GM12891 (cell line): Measurements from ENCODE around the gene ARTN.

Source experiments
- DNase-seq: peaks from one replicate; pipeline ENCODE4 v3.0.0; 2011; ENCODE audit warnings: low spot score; ENCODE audit not compliant: insufficient read length
- FAIRE-seq: peaks from 2 replicates; lab custom pipeline; 2011; peaks lifted over from hg19 to GRCh38; lab: Jason Lieb, UNC
- PAX5 ChIP-seq: IDR thresholded peaks from 2 replicates; pipeline ENCODE4 v1.6.1; 2011; ENCODE audit warnings: low read length, moderate library complexity, mild to moderate bottlenecking; ENCODE audit not compliant: insufficient read depth, severe bottlenecking
- POLR2A ChIP-seq: IDR thresholded peaks from 2 replicates; pipeline ENCODE4 v1.6.1; 2011; ENCODE audit warnings: low read depth, low read length, control low read depth
- POLR2AphosphoS5 ChIP-seq: IDR thresholded peaks from 2 replicates; pipeline ENCODE4 v1.6.1; 2011; ENCODE audit warnings: low read depth, low read length, control low read depth
- POU2F2 ChIP-seq: IDR thresholded peaks from 2 replicates; pipeline ENCODE4 v1.6.1; 2011; ENCODE audit warnings: low read depth, mild to moderate bottlenecking, control low read depth, low read length, moderate library complexity
- SPI1 ChIP-seq: IDR thresholded peaks from 2 replicates; pipeline ENCODE4 v1.6.1; 2011; ENCODE audit warnings: low read depth, low read length, control low read depth
- TAF1 ChIP-seq: IDR thresholded peaks from 2 replicates; pipeline ENCODE4 v1.6.1; 2011; ENCODE audit warnings: low read depth, low read length, control low read depth

ARTN gene

DNA sequence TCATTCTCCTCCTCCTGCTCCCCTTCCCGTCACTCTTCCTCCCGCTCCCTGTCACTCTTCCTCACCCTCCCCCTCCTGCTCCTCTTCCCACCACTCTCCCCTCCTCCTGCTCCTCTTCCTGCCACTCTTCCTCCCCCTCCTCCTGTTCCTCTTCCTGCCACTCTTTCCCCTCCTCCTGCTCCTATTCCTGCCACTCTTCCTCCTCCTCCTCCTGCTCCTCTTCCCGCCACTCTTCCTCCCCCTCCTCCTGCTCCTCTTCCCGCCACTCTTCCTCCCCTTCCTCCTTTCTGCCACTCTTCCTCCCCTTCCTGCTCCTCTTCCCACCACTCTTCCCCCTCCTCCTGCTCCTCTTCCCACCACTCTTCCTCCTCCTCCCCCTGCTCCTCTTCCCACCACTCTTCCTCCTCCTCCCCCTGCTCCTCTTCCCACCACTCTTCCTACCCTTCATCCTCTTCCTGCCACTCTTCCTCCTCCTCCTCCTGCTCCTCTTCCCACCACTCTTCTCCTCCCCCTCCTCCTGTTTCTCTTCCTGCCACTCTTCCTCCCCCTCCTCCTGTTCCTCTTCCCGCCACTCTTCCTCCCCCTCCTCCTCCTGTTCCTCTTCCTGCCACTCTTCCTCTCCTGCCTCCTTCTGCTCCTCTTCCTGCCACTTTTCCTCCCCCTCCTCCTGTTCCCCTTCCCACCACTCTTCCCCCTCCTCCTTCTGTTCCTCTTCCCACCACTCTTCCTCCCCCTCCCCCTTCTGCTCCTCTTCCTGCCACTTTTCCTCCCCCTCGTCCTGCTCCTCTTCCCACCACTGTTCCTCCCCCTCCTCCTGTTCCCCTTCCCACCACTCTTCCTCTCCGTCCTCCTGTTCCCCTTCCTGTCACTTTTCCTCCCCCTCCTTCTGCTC is 28.7 kb upstream of the ARTN start:
- no peak for FAIRE-seq
- no peak for DNase-seq
- TF ChIP-seq POLR2A: no peak
- no peak for TF ChIP-seq PAX5
- TF ChIP-seq POU2F2: no peak
- no peak for TF ChIP-seq TAF1
- no peak for TF ChIP-seq POLR2AphosphoS5
- no peak for TF ChIP-seq SPI1

DNA sequence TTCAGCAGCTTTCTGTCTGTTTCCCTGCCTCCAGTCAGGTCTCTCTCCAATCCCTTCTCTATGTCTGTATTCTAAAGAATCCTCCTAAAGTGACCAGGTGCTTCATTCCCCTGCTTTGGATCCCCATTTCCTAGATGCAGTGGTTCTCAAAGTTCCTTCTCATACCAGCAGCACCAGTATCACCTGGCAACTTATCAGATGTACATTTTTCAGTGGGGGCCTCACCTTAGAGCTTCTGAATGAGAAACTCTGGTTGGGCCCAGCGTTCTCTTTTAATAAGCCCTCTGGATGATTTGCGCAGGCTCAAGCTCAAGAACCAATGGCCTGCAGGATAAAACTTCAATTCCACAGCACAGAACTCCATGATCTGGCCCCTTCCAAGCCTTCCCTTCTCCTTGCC is 25.4 kb upstream of the ARTN start:
- TF ChIP-seq PAX5 (no peak), SPI1 (no peak), POU2F2 (no peak), TAF1 (no peak), POLR2AphosphoS5 (no peak)
- FAIRE-seq: no peak
- no peak for DNase-seq

DNA sequence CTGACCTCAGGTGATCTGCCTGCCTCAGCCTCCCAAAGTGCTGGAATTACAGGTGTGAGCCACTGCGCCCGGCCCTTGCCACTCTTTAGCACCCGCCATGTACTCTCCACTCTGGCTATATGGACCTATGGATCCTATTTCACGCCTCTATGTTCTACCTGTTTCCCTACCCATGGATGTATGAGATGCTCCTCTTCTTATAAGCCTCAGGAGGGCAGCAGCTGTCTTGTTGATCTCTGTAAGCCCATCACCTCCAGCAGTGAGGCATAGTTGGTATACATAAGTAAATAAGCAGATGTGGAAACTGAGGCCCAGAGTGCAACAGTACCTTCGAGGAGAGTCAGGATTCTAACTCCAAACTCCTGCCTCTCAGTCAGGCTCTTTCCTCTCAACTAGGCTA is 24.7 kb upstream of the ARTN start:
- FAIRE-seq (no peak), DNase-seq (no peak)
- TF ChIP-seq POU2F2: no peak
- no peak for TF ChIP-seq TAF1
- no peak for TF ChIP-seq SPI1
- TF ChIP-seq PAX5: no peak
- TF ChIP-seq POLR2A: no peak
- no peak for TF ChIP-seq POLR2AphosphoS5

DNA sequence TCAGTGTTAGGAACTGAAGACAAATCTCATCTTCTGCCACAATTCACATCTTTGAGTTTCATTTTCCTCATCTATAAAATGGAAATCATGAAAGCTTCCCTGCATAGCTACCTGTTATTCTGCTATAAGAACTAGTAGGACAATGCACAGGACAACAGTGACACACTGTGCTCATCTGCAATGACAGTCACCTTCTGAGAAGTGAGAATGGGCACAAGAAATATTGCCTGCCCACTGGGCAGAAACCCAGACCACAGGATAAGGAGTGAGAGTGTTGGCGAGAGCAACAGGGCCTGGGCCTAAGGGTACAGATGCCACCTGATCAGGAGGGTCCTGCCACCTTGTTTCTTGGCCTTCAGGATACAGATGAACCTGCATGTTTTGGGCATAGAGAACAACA is 23.3 kb upstream of the ARTN start:
- DNase-seq (no peak), FAIRE-seq (peak; percentile 45)
- TF ChIP-seq POU2F2 (no peak), SPI1 (no peak), PAX5 (no peak), POLR2AphosphoS5 (no peak), TAF1 (no peak), POLR2A (no peak)

DNA sequence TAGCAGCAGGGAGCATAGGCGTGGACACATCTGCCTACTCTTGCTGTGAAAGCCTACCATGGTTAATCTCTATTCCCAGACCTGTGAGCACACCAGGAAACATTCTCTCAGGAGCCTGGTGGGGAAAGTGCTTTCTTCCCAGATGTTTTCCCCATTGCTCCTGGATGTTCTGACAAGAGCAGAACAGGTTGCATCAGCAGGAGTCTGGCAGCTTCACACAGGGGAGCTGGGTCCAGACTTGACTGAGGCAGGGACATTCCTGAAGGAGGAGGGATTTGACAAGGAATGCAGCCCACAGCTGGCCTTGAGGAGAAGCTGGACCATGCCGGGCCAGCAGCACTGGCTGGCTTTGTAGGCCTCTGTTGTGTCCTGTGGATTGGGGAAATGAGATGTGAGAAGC is 21.0 kb upstream of the ARTN start:
- TF ChIP-seq PAX5 (no peak), SPI1 (no peak)
- DNase-seq (no peak), FAIRE-seq (no peak)

DNA sequence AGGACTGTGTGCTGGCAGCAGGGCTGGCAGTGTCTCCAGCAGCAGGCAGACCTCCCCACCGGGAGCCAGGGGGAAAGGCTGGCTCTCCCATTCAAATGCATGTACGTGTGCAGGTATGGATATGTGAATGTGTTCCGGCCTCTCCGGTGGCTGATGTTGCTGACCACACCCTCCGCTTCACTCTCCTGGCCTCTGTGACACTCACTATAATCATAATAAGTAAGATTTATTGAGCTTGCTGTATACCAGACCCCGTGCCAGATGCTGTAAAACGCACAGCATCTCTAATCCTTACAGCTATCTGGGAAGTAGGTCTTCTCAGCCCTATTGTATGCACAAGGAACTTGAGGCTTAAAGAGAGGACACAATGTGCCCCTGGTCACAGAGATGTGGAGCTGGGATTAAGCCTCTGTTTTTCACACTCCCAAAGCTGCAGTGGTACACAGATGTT is 20.5 kb upstream of the ARTN start:
- FAIRE-seq (no peak), DNase-seq (no peak)
- no peak for TF ChIP-seq POLR2AphosphoS5
- TF ChIP-seq PAX5: no peak
- no peak for TF ChIP-seq SPI1
- no peak for TF ChIP-seq POLR2A

DNA sequence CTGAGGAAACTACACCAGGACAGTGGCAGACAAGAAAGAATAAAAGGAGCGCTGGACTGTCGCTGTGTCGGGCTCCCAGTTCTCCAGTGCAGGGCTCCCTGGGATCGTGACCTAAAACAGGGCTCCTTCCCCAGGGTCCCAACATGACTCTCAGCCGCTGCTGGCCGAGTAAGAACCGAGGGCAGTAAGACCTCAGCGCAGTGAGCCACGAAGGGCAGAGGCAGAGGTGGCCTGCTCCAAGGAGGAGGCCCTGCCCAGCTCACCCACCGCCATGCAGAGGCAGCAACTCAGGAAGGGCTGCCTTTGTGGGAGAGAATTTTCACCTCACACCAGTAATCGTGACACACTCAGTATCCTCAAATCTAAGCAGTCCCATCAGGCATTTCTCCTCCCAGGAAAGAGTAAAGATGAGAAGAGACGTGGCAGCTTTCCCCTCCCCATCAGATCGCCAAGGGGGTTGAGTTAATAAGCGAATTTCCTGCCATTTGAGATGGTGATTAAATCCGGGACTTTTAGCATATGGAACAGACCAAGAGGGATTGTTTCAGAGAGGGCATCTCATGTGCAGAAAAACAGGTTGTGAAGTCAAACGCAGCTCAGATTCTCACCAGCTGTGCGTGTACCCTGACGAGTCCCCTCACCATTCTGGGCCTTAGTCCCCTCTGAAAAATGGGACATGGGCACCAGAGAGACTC is 19.8 kb upstream of the ARTN start:
- FAIRE-seq (no peak), DNase-seq (no peak)
- no peak for TF ChIP-seq SPI1
- no peak for TF ChIP-seq POLR2A
- no peak for TF ChIP-seq POLR2AphosphoS5
- no peak for TF ChIP-seq PAX5
- TF ChIP-seq POU2F2: no peak
- TF ChIP-seq TAF1: no peak

DNA sequence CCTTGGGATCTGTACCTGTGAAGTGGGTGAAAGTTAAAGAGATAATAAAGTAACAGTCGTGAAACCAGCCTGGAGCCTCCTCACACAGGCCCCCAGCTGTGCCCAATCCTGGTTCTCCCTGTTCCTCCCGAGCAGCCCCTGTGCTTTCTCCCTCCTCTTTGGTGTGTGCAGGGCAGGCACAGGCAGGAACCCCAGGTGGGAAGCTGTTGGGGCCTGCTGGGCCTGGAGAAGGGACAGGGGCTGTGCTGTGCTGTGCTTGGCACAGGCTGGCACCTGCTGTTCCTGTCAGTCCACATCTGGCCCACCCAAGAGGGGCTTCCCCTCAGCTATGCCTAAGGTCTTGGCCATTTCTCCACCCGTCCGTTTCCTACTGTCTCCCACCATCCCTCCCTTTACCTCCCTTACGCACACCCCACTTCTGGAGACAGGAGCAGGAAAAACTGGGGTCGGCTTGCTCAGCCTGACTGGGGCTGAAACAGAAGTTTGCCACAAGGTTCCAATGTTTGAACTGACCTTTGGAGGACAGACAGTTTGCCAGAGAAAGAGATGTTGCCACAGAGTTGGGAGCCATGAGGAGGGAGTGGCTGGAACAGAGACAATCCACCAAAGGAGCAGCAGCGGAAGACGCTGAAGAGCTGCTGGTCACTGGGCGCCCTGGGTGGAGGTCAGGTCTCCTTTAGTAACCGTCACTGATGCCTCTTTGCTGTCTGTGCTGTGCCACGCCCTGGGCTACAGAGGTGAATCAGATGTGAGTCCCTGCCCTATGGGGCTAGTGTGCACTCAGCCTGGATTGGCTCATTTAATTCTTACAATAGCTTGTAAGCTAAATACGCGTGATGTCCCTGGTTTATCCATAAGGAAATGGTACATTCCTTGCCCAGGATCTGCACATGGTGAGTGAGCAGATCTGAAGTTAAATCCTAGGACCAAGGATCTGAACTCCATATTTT is 18.8 kb upstream of the ARTN start:
- DNase-seq: no peak
- FAIRE-seq: no peak
- TF ChIP-seq PAX5 (no peak), SPI1 (no peak), TAF1 (no peak), POLR2AphosphoS5 (no peak), POU2F2 (no peak), POLR2A (no peak)

DNA sequence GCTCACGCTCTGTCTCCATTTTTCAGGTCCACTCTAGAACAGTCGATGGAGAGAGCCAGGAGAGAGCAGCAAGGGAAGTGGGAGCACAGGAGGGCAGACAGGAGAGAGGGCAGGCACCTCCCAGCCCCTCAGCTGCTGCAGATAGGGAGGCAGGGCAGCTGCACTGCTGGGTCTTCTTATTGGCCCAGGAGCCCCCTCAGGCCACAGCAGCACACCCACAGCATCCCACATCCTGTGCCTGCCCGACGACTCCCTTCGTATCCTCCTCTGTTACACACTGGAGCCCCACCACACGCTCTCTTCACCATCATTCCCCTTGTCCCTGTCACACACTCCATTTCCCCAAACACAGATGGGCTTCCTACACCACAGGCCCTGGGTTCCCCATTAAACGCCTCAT is 13.7 kb upstream of the ARTN start:
- no peak for DNase-seq
- no peak for FAIRE-seq
- TF ChIP-seq SPI1 (no peak), POU2F2 (no peak), TAF1 (no peak), POLR2A (no peak)

DNA sequence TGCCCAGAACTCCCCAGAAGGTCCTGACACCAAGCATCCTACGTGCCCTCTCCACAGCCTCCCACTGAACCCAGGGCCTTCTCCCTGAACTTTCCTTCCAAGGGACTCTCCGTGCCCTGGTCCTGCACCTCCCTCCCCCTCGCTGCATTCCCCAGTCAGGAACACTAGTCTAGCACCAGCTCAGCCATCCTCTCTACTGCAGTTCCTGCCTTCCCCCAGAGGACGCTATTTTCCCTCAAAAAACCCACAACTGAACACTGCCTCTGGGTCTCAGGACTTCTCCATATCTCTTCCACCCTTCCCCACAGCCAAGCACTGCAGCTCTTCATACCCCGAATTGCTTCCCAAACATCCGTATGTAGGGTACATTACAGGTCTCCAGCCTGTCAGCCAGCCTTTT is 12.6 kb upstream of the ARTN start:
- DNase-seq (no peak), FAIRE-seq (no peak)
- no peak for TF ChIP-seq POLR2A
- no peak for TF ChIP-seq POLR2AphosphoS5
- no peak for TF ChIP-seq PAX5
- TF ChIP-seq SPI1: no peak
- TF ChIP-seq TAF1: no peak
- TF ChIP-seq POU2F2: no peak
